ENCODE data around the gene CHAT.

Gene CHAT

DNA sequence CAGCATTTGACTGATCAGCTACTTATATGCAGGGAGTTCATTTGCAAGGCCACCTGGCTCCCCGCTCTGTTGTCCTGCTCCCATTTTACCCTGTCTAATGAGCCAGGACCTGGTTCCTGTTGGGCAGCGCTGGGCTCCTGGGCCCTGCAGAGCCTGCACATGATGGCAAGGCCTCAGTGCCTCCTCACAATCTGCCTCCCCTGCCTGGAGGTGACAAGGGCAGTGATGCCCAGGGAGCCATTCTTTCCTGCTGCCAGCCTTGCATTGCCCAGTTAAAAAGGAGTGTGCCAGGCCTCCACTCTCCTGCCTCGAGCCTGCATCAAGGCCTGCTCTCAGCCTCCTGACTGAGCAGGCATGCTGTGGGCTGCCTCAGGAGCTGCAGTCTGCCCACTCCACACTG lies 28.5 kb downstream of the CHAT start:
- no peak for DNase-seq (ENCODE audit: low read depth)
- TF ChIP-seq, protein P1, sequence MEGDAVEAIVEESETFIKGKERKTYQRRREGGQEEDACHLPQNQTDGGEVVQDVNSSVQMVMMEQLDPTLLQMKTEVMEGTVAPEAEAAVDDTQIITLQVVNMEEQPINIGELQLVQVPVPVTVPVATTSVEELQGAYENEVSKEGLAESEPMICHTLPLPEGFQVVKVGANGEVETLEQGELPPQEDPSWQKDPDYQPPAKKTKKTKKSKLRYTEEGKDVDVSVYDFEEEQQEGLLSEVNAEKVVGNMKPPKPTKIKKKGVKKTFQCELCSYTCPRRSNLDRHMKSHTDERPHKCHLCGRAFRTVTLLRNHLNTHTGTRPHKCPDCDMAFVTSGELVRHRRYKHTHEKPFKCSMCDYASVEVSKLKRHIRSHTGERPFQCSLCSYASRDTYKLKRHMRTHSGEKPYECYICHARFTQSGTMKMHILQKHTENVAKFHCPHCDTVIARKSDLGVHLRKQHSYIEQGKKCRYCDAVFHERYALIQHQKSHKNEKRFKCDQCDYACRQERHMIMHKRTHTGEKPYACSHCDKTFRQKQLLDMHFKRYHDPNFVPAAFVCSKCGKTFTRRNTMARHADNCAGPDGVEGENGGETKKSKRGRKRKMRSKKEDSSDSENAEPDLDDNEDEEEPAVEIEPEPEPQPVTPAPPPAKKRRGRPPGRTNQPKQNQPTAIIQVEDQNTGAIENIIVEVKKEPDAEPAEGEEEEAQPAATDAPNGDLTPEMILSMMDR (IDR thresholded peaks at IDR 0.05; ENCODE audit: low read depth, low read length, missing control alignments) = no peak
- no peak overlapping the region for H3K4me3 ChIP-seq (ENCODE audit: low read depth, low read length)

DNA sequence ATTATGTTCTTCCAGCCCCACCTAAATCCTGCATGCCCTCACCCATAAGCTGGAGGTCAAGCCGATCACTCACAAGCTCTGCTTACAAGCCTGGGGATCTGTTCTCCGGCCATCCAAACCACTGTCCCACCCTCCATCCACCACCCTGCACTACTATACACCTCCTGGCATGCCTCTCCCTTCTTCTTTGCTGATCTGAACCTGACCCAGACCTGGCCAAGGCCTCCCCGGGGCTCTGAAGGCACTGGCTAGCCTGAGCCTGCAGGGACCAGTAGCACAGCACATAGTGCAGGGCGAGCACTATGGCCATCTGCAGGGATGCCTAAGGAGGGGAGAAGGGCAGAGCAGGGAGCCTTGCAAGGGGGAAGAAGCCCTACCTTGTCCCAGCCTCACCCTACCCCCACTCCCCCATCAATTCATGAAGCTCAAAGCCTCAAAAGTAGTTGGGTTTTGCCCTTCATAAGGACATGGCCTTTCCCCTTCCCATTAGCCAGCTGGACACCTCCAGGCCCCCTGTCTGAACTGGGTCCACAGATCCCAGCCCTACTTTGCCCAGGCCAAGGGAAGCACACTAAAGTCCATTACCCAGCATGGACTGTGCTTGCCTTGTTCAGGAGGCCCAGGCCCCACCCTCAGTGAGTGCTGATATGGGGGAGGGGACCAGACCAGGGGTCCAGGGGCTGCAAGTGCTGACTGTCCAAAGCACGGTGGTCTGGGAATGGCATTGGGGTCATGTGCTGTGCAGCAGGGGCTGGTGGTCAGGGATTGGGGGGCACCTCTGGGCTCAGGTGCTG lies 29.6 kb downstream of the CHAT start:
- DNase-seq (ENCODE audit: low read depth) = no peak
- H3K4me3 ChIP-seq (ENCODE audit: low read depth, low read length) = no peak overlapping the region
- TF ChIP-seq, protein P1 (IDR thresholded peaks at IDR 0.05; ENCODE audit: low read depth, low read length, missing control alignments) = no peak

DNA sequence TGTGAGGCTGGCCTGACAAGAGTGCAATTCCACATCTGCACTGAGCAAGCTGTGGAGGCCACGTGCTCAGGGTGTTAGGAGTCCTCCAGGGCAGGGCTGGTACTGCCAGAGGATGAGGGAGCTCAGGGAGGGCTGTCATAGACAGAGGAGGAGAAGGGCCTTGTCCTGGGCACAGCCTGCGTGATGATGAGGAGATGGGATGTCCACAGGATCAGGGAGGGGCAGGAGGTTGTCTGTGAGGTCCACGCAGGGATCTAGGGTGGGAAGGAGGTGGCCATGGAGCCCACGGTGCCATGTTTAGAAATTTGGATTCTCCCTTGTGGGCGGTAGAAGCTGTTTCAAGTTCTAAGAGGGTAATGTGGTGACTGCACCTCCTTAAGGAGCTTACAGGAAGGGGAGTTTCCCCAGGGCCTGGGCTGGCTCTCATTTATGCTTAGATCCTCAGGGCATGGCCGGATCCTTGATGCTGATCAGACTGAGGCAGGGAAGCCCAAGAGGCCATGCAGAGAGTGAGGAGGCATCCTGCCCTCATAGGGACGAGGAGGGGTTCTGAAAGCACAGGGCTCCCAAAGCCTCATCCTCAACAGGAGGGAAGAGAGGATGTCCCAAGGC lies 30.3 kb downstream of the CHAT start:
- no peak for DNase-seq (ENCODE audit: low read depth)
- no peak overlapping the region for H3K4me3 ChIP-seq (ENCODE audit: low read depth, low read length)

GRCh38 chr10:49645417-49645816 lies 31.6 kb downstream of the CHAT start:
- TF ChIP-seq, protein P1 (IDR thresholded peaks at IDR 0.05; ENCODE audit: low read depth, low read length, missing control alignments) = no peak
- no peak overlapping the region for H3K4me3 ChIP-seq (ENCODE audit: low read depth, low read length)
- no peak for DNase-seq (ENCODE audit: low read depth)

More for the DNA sequence above, 30.3 kb downstream of the CHAT start:
- TF ChIP-seq, protein P1 (IDR thresholded peaks at IDR 0.05; ENCODE audit: low read depth, low read length, missing control alignments) = no peak

DNA sequence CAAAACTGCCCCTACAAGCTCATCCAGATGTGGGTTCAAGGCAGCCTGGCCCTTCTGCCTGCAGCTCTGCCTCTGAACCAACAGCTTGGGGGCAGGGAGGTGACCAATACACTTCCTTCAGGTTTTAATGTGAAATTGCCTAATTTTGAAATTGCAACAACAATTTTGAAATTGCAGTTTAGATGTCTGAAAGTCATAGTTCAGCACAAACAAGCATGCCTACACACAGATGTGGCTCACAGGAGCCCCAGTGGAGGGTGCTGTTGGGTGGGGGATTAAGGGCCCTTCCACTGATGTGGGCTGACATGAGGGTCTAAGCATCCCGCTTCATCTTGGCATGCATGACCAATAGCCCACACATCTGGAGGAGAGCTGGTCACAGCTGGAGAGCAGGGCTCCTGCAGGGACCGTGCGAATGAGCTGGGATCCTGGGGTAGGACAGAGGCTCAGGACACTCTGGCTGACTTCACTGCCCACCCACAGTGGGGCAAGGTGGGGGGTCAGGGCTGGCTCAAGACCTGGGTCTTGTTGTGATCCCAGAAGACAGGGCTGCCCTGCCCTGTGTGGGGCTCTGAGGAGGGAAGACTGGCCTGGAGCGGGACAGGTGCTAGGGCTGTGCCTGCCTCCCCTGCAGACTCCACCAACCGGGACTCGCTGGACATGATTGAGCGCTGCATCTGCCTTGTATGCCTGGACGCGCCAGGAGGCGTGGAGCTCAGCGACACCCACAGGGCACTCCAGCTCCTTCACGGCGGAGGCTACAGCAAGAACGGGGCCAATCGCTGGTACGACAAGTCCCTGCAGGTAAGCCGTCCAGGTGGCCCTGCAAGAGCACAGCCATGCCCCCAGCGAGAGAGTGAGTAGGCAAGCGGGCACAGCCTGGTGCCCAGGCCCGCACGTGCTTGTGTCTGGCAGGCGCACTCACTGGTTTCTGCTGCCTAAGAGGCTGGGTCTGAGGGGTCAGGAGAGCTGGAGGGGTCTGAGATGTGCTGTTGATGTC lies 32.3 kb downstream of the CHAT start:
- TF ChIP-seq, protein P1 (IDR thresholded peaks at IDR 0.05; ENCODE audit: low read depth, low read length, missing control alignments) = no peak
- no peak for DNase-seq (ENCODE audit: low read depth)
- H3K4me3 ChIP-seq (ENCODE audit: low read depth, low read length) = no peak overlapping the region

- DNase-seq (ENCODE audit: low read depth) = no peak
- TF ChIP-seq, protein P1 (IDR thresholded peaks at IDR 0.05; ENCODE audit: low read depth, low read length, missing control alignments) = no peak
Measured at GRCh38 chr10:49647554-49647953, 33.7 kb downstream of the CHAT start.

More at GRCh38 chr10:49647554-49647953, 33.7 kb downstream of the CHAT start:
- H3K4me3 ChIP-seq (ENCODE audit: low read depth, low read length) = no peak overlapping the region

Measured in GM12864 (cell line).